ENCODE measurements around the gene DCX. TPM values are rescaled to one million over a fixed set of nuclear protein-coding genes. Genes with fewer than 3 reads are reported as not detected.

The DCX gene
- total and polyA plus RNA-seq, 2 experiments from 2014 or later: 0.66 to 3.0 TPM

DNA sequence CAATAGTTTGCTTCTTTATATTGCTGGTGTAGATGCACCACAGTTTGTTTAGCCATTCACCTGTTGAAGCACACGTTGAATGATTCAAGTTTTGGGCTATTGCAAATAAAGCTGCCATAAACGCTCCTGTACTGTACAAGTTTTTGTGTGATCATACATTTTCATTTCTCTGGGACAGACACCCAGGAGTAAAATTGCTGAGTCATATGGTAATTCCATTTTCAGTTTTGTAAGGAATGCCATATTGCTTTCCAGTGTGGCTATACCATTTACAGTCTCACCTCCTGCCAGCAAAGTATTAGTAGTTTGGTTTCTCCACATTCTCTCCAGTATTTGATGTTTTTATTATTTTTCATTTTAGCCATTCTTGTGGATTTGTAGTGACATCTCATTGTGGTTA, 109.7 kb downstream of the DCX start (continued):
- TF ChIP-seq JUNB (IDR thresholded peaks at IDR 0.05; ENCODE audit: unreplicated experiment) (no peak), CREB1 (CRISPR knock-in tag; IDR thresholded peaks at IDR 0.05; ENCODE audit: low read depth) (no peak), ZNF331 (CRISPR knock-in tag; IDR thresholded peaks at IDR 0.05; ENCODE audit: low read depth) (no peak)
- TF ChIP-seq, protein P1, sequence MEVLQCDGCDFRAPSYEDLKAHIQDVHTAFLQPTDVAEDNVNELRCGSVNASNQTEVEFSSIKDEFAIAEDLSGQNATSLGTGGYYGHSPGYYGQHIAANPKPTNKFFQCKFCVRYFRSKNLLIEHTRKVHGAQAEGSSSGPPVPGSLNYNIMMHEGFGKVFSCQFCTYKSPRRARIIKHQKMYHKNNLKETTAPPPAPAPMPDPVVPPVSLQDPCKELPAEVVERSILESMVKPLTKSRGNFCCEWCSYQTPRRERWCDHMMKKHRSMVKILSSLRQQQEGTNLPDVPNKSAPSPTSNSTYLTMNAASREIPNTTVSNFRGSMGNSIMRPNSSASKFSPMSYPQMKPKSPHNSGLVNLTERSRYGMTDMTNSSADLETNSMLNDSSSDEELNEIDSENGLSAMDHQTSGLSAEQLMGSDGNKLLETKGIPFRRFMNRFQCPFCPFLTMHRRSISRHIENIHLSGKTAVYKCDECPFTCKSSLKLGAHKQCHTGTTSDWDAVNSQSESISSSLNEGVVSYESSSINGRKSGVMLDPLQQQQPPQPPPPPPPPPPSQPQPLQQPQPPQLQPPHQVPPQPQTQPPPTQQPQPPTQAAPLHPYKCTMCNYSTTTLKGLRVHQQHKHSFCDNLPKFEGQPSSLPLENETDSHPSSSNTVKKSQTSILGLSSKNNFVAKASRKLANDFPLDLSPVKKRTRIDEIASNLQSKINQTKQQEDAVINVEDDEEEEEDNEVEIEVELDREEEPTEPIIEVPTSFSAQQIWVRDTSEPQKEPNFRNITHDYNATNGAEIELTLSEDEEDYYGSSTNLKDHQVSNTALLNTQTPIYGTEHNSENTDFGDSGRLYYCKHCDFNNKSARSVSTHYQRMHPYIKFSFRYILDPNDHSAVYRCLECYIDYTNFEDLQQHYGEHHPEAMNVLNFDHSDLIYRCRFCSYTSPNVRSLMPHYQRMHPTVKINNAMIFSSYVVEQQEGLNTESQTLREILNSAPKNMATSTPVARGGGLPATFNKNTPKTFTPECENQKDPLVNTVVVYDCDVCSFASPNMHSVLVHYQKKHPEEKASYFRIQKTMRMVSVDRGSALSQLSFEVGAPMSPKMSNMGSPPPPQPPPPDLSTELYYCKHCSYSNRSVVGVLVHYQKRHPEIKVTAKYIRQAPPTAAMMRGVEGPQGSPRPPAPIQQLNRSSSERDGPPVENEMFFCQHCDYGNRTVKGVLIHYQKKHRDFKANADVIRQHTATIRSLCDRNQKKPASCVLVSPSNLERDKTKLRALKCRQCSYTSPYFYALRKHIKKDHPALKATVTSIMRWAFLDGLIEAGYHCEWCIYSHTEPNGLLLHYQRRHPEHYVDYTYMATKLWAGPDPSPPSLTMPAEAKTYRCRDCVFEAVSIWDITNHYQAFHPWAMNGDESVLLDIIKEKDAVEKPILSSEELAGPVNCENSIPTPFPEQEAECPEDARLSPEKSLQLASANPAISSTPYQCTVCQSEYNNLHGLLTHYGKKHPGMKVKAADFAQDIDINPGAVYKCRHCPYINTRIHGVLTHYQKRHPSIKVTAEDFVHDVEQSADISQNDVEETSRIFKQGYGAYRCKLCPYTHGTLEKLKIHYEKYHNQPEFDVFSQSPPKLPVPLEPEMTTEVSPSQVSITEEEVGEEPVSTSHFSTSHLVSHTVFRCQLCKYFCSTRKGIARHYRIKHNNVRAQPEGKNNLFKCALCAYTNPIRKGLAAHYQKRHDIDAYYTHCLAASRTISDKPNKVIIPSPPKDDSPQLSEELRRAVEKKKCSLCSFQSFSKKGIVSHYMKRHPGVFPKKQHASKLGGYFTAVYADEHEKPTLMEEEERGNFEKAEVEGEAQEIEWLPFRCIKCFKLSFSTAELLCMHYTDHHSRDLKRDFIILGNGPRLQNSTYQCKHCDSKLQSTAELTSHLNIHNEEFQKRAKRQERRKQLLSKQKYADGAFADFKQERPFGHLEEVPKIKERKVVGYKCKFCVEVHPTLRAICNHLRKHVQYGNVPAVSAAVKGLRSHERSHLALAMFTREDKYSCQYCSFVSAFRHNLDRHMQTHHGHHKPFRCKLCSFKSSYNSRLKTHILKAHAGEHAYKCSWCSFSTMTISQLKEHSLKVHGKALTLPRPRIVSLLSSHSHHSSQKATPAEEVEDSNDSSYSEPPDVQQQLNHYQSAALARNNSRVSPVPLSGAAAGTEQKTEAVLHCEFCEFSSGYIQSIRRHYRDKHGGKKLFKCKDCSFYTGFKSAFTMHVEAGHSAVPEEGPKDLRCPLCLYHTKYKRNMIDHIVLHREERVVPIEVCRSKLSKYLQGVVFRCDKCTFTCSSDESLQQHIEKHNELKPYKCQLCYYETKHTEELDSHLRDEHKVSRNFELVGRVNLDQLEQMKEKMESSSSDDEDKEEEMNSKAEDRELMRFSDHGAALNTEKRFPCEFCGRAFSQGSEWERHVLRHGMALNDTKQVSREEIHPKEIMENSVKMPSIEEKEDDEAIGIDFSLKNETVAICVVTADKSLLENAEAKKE (CRISPR knock-in tag; IDR thresholded peaks at IDR 0.05): no peak

GRCh38 chrX:111288841-111289240, 123.2 kb downstream of the DCX start:
- ATAC-seq: no peak
- DNase-seq (ENCODE audit: low spot score): no peak
- H2AFZ ChIP-seq: no peak overlapping the region
- H3K79me2 ChIP-seq (replicated peaks; ENCODE audit: insufficient read depth): no peaks in the 10 kb centered on the region
- Mint-ChIP-seq H3K4me3 (no peak overlapping the region), H3K9me3 (no peaks in the 10 kb centered on the region), H3K27ac (no peak overlapping the region), H3K4me1 (no peaks in the 10 kb centered on the region), H3K27me3 (ENCODE audit: insufficient read depth, low read depth, poor library complexity) (peaks cover 2% of the 10 kb centered on the region), H3K36me3 (ENCODE audit: low read depth) (no peaks in the 10 kb centered on the region)
- no peak overlapping the region for H3K27ac ChIP-seq (ENCODE audit: low read depth)
- no peaks in the 10 kb centered on the region for H3K36me3 ChIP-seq (ENCODE audit: insufficient read depth)
- H3K4me1 ChIP-seq (ENCODE audit: insufficient read depth): no peaks in the 10 kb centered on the region
- no peaks in the 10 kb centered on the region for H3K9me2 ChIP-seq (ENCODE audit: insufficient read depth)
- no peaks in the 10 kb centered on the region for H3F3A ChIP-seq (replicated peaks; ENCODE audit: low read depth)
- H4K20me1 ChIP-seq (replicated peaks; ENCODE audit: insufficient read depth): no peaks in the 10 kb centered on the region
- no peak overlapping the region for H3K4me3 ChIP-seq
- no peak overlapping the region for H3K4me2 ChIP-seq
- H3K27me3 ChIP-seq (ENCODE audit: insufficient read depth): no peaks in the 10 kb centered on the region
- TF ChIP-seq, protein P2, sequence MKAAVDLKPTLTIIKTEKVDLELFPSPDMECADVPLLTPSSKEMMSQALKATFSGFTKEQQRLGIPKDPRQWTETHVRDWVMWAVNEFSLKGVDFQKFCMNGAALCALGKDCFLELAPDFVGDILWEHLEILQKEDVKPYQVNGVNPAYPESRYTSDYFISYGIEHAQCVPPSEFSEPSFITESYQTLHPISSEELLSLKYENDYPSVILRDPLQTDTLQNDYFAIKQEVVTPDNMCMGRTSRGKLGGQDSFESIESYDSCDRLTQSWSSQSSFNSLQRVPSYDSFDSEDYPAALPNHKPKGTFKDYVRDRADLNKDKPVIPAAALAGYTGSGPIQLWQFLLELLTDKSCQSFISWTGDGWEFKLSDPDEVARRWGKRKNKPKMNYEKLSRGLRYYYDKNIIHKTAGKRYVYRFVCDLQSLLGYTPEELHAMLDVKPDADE (IDR thresholded peaks at IDR 0.05): no peak
- TF ChIP-seq CREB1 (CRISPR knock-in tag; IDR thresholded peaks at IDR 0.05; ENCODE audit: low read depth): no peak
- TF ChIP-seq NANOG (IDR thresholded peaks at IDR 0.05; ENCODE audit: borderline replicate concordance): no peak
- TF ChIP-seq STAT1 (IDR thresholded peaks at IDR 0.05; ENCODE audit: unreplicated experiment): no peak
- no peak for TF ChIP-seq EZH2 (IDR thresholded peaks at IDR 0.05; ENCODE audit: low read depth, unreplicated experiment)
- no peak for TF ChIP-seq POLR2AphosphoS5 (IDR thresholded peaks at IDR 0.05; ENCODE audit: low read depth)
- no peak for TF ChIP-seq JUNB (IDR thresholded peaks at IDR 0.05; ENCODE audit: unreplicated experiment)
- TF ChIP-seq ZNF114 (CRISPR knock-in tag; IDR thresholded peaks at IDR 0.05): no peak
- no peak for TF ChIP-seq EZH2phosphoT487 (IDR thresholded peaks at IDR 0.05; ENCODE audit: unreplicated experiment)

Measured in GM23338 (cell line).